H1 (cell line): Measurements from ENCODE around the gene CIAO2B. TPM values are rescaled to one million over a fixed set of nuclear protein-coding genes. Genes with fewer than 3 reads are reported as not detected.

Source experiments
- CBX5 ChIP-seq: fragments of 300-800, 300-1000 bp; sonication (generic); IDR thresholded peaks from 2 replicates; pipeline ENCODE4 v1.7.1; 2016; ENCODE audit warnings: antibody characterized with exemption, low read length, low read depth
- CREB1 ChIP-seq: IDR thresholded peaks from 2 replicates; pipeline ENCODE4 v1.6.1; 2012; ENCODE audit warnings: inconsistent platforms
- CTBP2 ChIP-seq: IDR thresholded peaks from 2 replicates; pipeline ENCODE4 v1.7.0; 2011; ENCODE audit warnings: borderline replicate concordance, mild to moderate bottlenecking, moderate library complexity, mixed read lengths, low read length; ENCODE audit not compliant: insufficient read depth, insufficient read length
- NRF1 ChIP-seq: IDR thresholded peaks from 2 replicates; pipeline ENCODE4 v1.6.1; 2011; ENCODE audit warnings: mild to moderate bottlenecking, low read depth, low read length, improper control_type of control experiment
- polyA plus RNA-seq, 7 experiments: library from polyadenylated mRNA; depleted of rRNA in 3 of 7; stranded (reverse) in 5 of 7; unstranded in 2 of 7; fragments of >200 nt in 5 of 7; fragments of 200-250 nt in 2 of 7; gene quantifications; 1 replicate in 5 of 7; 2 replicates in 1 of 7; 4 replicates in 1 of 7; pipeline versions ENCODE4 v1.2.1 to v1.2.3, GENCODE V29; 2011 to 2013; ENCODE audit warnings: missing spikeins in 2 of 7, mixed read lengths in 2 of 7
- total RNA-seq: library from RNA; stranded (reverse); fragmentation: NEBNext Ultra II Directional; extraction: Animal tissue kit (Norgen Biotek cat#: 25700); gene quantifications from 2 replicates; pipeline ENCODE4 v1.2.1, GENCODE V29; 2021

Gene CIAO2B
- total and polyA plus RNA-seq, 2 of the 8 experiments (the other 6 are each of a cell fraction or from before 2014, with no cell fraction given): 65.6 to 248 TPM

GRCh38 chr16:66970775-66971720, 36.8 kb upstream of the CIAO2B start (continued):
- no peak for TF ChIP-seq NRF1
- no peak for TF ChIP-seq CBX5
- no peak for TF ChIP-seq CREB1
- TF ChIP-seq CTBP2: no peak
- TF ChIP-seq, all 59 proteins: peak for 0
